ENCODE measurements around the gene LY6G6D. TPM values are rescaled to one million over a fixed set of nuclear protein-coding genes. Genes with fewer than 3 reads are reported as not detected.

The LY6G6D gene
- total and polyA plus RNA-seq, 2 of the 13 experiments (the other 11 are each of a cell fraction or from before 2014, with no cell fraction given) = not detected

- TF ChIP-seq FOXC1 (CRISPR knock-in tag; IDR thresholded peaks at IDR 0.05; ENCODE audit: borderline replicate concordance) (0 out of 2 replicates have a peak, but pooled peaks have one; percentile 71), ARID4A (CRISPR knock-in tag; IDR thresholded peaks at IDR 0.05; ENCODE audit: borderline replicate concordance) (peak; percentile 46; the same call in 1 of the 2 replicates), HIVEP1 (CRISPR knock-in tag; IDR thresholded peaks at IDR 0.05) (peak; percentile 94), MLXIP (CRISPR knock-in tag; IDR thresholded peaks at IDR 0.05; ENCODE audit: borderline replicate concordance) (0 out of 2 replicates have a peak, but pooled peaks have one; percentile 43), RERE (CRISPR knock-in tag; IDR thresholded peaks at IDR 0.05; ENCODE audit: low read depth) (peak; percentile 99), JUNB (CRISPR knock-in tag; IDR thresholded peaks at IDR 0.05; ENCODE audit: borderline replicate concordance) (peak; percentile 63; the same call in 1 of the 2 replicates), CEBPB (IDR thresholded peaks at IDR 0.05; ENCODE audit: borderline replicate concordance, low read depth, low read length) (peak; percentile 96), MYC (CRISPR knock-in tag; IDR thresholded peaks at IDR 0.05; ENCODE audit: borderline replicate concordance) (peak; percentile 31; the same call in 1 of the 2 replicates), ATF5 (CRISPR knock-in tag; IDR thresholded peaks at IDR 0.05; ENCODE audit: low read depth) (0 out of 2 replicates have a peak, but pooled peaks have one; percentile 54), XRCC5 (optimal IDR thresholded peaks at IDR 0.05; ENCODE audit: low read length) (peak; percentile 13)
Measured at GRCh38 chr6:31737991-31738979, 23.1 kb downstream of the LY6G6D start (continued).

Measured in HepG2 (cell line).